ENCODE results near the gene FAR2.

The FAR2 gene

DNA sequence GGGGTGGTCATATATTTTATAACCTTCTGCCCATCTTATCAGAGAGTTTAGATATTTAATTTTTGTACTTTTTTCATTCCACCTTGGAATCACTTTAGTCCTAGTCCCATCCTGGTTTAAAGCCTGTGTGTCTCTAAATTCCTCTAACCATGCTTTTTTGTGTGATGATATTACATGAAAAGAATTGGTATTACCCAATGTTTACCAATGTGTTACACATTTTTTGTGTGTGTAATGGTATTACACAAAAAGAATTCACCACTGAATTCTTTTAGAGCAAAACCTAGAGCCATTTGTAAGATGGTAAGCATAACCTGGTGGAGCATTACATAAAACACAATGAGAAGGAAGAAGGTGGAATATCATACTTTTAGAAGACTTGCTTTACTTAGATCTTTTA lies 77.5 kb downstream of the FAR2 start:
- Histone ChIP-seq H3K79me2 (ENCODE audit: low read length) (no peaks in the 10 kb centered on the region), H3K27ac (ENCODE audit: low read length) (no peak overlapping the region), H3K27me3 (ENCODE audit: low read depth, low read length) (no peaks in the 10 kb centered on the region), H3K9me3 (ENCODE audit: insufficient read depth, low read length) (no peaks in the 10 kb centered on the region), H3K36me3 (replicated peaks; ENCODE audit: low read depth, low read length) (no peaks in the 10 kb centered on the region), H3K4me2 (ENCODE audit: low read length) (no peak overlapping the region), H3K4me3 (ENCODE audit: low read length) (no peak overlapping the region), H2AFZ (ENCODE audit: low read depth, low read length) (no peak overlapping the region), H4K20me1 (ENCODE audit: insufficient read depth, low read length) (no peaks in the 10 kb centered on the region), H3K4me1 (ENCODE audit: low read length) (no peaks in the 10 kb centered on the region), H3K9ac (ENCODE audit: low read length) (no peak overlapping the region)
- no peak for TF ChIP-seq EZH2phosphoT487 (IDR thresholded peaks at IDR 0.05; ENCODE audit: low read depth)
- TF ChIP-seq, protein P1, sequence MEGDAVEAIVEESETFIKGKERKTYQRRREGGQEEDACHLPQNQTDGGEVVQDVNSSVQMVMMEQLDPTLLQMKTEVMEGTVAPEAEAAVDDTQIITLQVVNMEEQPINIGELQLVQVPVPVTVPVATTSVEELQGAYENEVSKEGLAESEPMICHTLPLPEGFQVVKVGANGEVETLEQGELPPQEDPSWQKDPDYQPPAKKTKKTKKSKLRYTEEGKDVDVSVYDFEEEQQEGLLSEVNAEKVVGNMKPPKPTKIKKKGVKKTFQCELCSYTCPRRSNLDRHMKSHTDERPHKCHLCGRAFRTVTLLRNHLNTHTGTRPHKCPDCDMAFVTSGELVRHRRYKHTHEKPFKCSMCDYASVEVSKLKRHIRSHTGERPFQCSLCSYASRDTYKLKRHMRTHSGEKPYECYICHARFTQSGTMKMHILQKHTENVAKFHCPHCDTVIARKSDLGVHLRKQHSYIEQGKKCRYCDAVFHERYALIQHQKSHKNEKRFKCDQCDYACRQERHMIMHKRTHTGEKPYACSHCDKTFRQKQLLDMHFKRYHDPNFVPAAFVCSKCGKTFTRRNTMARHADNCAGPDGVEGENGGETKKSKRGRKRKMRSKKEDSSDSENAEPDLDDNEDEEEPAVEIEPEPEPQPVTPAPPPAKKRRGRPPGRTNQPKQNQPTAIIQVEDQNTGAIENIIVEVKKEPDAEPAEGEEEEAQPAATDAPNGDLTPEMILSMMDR (IDR thresholded peaks at IDR 0.05; ENCODE audit: low read depth, low read length), result no peak

DNA sequence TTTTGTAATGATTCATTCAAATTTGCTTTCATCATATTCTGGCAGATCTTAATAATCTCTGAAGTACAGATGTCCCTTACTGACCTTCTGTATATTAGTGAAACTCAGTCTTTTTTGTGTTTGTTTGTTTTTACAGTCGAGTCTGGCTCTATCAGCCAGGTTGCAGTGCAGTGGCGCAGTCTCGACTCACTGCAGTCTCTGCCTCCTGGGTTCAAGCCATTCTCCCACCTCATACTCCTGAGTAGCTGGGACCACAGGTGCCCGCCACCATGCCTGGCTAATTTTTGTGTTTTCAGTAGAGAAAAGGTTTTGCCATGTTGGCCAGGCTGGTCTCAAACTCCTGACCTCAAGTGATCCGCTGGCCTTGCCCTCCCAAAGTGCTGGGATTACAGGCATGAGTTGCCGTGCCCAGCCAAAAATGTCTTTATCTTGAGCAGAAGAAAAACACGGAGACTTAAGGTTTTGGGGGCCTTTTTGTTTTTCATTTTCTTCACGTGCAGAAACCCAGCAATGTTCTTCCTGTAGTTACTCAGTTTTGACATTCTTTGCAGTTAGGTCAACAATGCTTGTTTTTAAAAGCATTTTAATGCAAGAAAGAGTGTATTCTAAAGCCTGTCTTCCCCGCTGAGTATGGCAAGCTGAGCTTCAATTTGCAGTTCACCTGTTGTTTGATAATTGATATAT lies 79.5 kb downstream of the FAR2 start:
- Histone ChIP-seq H3K4me3 (ENCODE audit: low read length) (no peak overlapping the region), H3K36me3 (replicated peaks; ENCODE audit: low read depth, low read length) (no peaks in the 10 kb centered on the region), H3K27ac (ENCODE audit: low read length) (no peak overlapping the region), H3K27me3 (ENCODE audit: low read depth, low read length) (no peaks in the 10 kb centered on the region), H2AFZ (ENCODE audit: low read depth, low read length) (no peak overlapping the region), H3K4me2 (ENCODE audit: low read length) (no peak overlapping the region), H3K9ac (ENCODE audit: low read length) (no peak overlapping the region), H3K9me3 (ENCODE audit: insufficient read depth, low read length) (no peaks in the 10 kb centered on the region), H3K4me1 (ENCODE audit: low read length) (no peaks in the 10 kb centered on the region), H4K20me1 (ENCODE audit: insufficient read depth, low read length) (no peaks in the 10 kb centered on the region), H3K79me2 (ENCODE audit: low read length) (no peaks in the 10 kb centered on the region)
- no peak for TF ChIP-seq EZH2phosphoT487 (IDR thresholded peaks at IDR 0.05; ENCODE audit: low read depth)
- TF ChIP-seq, protein P1 (IDR thresholded peaks at IDR 0.05; ENCODE audit: low read depth, low read length), result no peak

DNA sequence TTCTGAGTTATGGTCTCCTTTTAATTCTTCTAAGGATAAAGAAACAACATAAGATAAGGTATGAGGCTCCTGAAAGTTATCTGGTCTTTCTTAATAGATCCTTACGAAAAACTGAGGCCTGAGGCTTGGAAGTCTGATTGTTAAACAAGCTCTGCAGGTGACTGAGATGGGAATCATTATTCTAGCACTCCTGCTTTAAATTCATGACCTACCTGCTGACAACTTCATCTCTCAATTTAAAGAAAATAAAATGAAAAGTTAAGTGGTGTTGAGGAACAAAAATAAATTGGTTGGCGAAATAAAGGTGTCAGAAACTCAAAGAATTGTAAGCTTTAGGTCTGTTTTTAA lies 80.1 kb downstream of the FAR2 start:
- H4K20me1 ChIP-seq (ENCODE audit: insufficient read depth, low read length), result no peaks in the 10 kb centered on the region
- H3K27ac ChIP-seq (ENCODE audit: low read length), result no peak overlapping the region
- peaks cover 3% of the 10 kb centered on the region for H3K4me1 ChIP-seq (ENCODE audit: low read length)
- H3K9me3 ChIP-seq (ENCODE audit: insufficient read depth, low read length), result no peaks in the 10 kb centered on the region
- H3K36me3 ChIP-seq (replicated peaks; ENCODE audit: low read depth, low read length), result no peaks in the 10 kb centered on the region
- no peak overlapping the region for H3K4me2 ChIP-seq (ENCODE audit: low read length)
- no peaks in the 10 kb centered on the region for H3K79me2 ChIP-seq (ENCODE audit: low read length)
- no peak overlapping the region for H3K9ac ChIP-seq (ENCODE audit: low read length)
- H3K27me3 ChIP-seq (ENCODE audit: low read depth, low read length), result no peaks in the 10 kb centered on the region
- no peak overlapping the region for H3K4me3 ChIP-seq (ENCODE audit: low read length)
- H2AFZ ChIP-seq (ENCODE audit: low read depth, low read length), result no peak overlapping the region
- no peak for TF ChIP-seq EZH2phosphoT487 (IDR thresholded peaks at IDR 0.05; ENCODE audit: low read depth)
- TF ChIP-seq, protein P1 (IDR thresholded peaks at IDR 0.05; ENCODE audit: low read depth, low read length), result no peak

DNA sequence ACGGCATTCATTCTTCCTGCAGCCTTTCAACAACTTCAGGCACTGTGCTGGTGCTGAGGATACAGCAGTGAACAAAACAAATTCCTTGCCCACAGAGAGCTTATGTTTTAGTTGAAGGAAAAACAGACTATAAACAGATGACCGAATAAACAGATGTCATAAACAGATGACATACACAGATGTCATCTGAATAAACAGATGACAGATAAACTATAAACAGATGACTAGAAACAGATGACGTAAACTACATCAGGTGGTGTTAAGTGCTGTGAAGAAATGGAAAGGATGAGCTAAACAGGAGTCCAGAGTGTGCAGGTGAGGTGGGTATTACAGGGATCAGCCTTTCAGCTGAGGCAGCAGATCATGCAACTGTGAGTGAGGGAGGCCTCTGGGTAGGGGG lies 80.9 kb downstream of the FAR2 start:
- no peak for TF ChIP-seq EZH2phosphoT487 (IDR thresholded peaks at IDR 0.05; ENCODE audit: low read depth)
- TF ChIP-seq, protein P1 (IDR thresholded peaks at IDR 0.05; ENCODE audit: low read depth, low read length), result no peak
- Histone ChIP-seq H3K27me3 (ENCODE audit: low read depth, low read length) (no peaks in the 10 kb centered on the region), H2AFZ (ENCODE audit: low read depth, low read length) (no peak overlapping the region), H3K27ac (ENCODE audit: low read length) (no peak overlapping the region), H3K9me3 (ENCODE audit: insufficient read depth, low read length) (no peaks in the 10 kb centered on the region), H3K4me3 (ENCODE audit: low read length) (no peak overlapping the region), H3K36me3 (replicated peaks; ENCODE audit: low read depth, low read length) (no peaks in the 10 kb centered on the region), H4K20me1 (ENCODE audit: insufficient read depth, low read length) (no peaks in the 10 kb centered on the region), H3K79me2 (ENCODE audit: low read length) (no peaks in the 10 kb centered on the region), H3K9ac (ENCODE audit: low read length) (no peak overlapping the region), H3K4me2 (ENCODE audit: low read length) (no peak overlapping the region), H3K4me1 (ENCODE audit: low read length) (peaks cover 8% of the 10 kb centered on the region)

Data from OCI-LY3 (cell line).